GM19099 (cell line): ENCODE measurements around the gene SYNPO2.

Source experiments
- POLR2A ChIP-seq: IDR thresholded peaks from 3 replicates; pipeline ENCODE4 v1.6.1; 2011; ENCODE audit warnings: low read depth; ENCODE audit not compliant: insufficient read length; ENCODE audit errors: extremely low read depth

Gene SYNPO2

DNA sequence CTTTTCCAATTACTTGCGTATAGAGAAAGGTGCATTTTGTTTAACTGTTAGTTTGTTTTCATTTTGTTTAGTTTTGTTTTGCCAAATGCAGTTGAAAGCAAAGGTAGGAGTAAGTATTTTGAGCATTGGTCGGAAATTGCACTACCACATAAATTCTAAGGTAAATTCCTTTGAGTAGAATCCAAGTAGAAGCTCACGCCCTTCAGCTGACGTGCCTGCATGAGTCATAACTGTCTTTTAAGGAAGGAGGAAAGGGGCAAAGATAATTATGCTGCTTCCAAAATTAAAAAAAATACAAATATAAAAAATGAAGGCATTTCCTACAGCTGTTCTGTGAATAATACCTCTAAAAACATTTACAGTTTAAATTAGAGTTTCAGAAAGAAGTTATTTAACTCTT lies 136.8 kb downstream of the SYNPO2 start:
- TF ChIP-seq POLR2A: no peak

- TF ChIP-seq POLR2A: no peak
Observed at GRCh38 chr4:119025916-119026661, 137.4 kb downstream of the SYNPO2 start.

GRCh38 chr4:119026662-119027444 lies 138.2 kb downstream of the SYNPO2 start:
- TF ChIP-seq POLR2A: no peak

- no peak for TF ChIP-seq POLR2A
Observed at GRCh38 chr4:119027811-119028210, 139.2 kb downstream of the SYNPO2 start.

- TF ChIP-seq POLR2A: no peak
Observed at GRCh38 chr4:119028296-119028695, 139.6 kb downstream of the SYNPO2 start.

GRCh38 chr4:119029847-119030535 lies 141.3 kb downstream of the SYNPO2 start:
- TF ChIP-seq POLR2A: no peak

GRCh38 chr4:119030536-119030890 lies 141.9 kb downstream of the SYNPO2 start:
- no peak for TF ChIP-seq POLR2A

GRCh38 chr4:119031218-119031617 lies 142.6 kb downstream of the SYNPO2 start:
- TF ChIP-seq POLR2A: no peak

- no peak for TF ChIP-seq POLR2A
Observed at GRCh38 chr4:119032921-119033685, 144.4 kb downstream of the SYNPO2 start.

GRCh38 chr4:119034276-119035008 lies 145.8 kb downstream of the SYNPO2 start:
- no peak for TF ChIP-seq POLR2A

DNA sequence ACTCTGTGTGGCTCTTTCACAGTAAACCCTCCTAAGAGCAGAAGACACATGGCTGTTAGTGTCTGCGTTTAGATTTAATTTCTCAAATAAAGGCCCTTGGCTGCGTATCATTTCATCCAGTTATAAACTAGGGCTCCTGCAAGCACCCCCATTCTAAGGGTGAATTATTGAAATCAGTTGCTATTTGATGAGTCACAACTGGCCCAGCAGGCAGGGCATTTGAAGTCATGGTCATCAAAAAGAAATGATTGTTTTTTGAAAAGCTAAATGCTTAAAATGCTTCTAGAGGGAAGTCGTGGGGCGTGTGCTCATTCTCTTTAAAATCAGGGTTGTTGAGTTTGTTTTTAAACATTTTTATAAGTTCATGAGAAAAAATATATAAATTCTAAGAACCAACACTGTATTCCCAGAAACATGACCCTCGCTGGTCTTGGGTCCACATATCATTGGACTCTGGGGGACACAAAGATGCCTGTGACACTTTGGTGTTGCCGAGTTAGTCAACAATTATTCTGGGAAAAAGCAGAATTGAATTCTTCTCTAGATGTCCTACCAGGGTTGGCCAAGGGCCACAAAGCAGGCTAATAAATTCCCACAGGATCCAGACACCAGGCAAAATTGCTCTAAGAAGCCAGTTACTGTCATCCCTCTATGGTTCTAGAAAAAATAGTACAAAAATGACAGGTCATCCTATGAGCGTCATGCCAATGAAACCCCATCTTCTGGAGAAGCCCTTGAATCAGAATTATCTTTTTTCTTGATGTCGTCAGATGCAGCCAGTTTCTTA lies 147.5 kb downstream of the SYNPO2 start:
- TF ChIP-seq POLR2A: no peak

DNA sequence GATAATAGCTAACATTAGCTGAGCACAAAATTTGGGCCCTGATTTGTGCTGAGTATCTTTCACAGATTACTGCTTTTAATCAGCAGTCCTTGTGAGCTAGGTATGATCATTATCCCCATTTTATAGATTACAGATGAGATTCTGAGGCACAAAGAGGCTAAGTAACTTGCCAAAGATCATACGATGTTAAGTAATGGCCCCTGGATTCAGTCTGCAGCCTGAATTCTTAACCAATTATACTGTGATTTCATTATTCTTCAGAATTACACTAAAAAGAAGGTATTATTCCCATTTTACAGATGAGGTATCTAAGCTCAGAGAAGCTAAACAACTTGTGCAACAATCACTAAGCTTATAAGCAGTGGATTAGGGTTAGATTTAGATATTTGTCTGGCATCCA lies 149.1 kb downstream of the SYNPO2 start:
- no peak for TF ChIP-seq POLR2A

DNA sequence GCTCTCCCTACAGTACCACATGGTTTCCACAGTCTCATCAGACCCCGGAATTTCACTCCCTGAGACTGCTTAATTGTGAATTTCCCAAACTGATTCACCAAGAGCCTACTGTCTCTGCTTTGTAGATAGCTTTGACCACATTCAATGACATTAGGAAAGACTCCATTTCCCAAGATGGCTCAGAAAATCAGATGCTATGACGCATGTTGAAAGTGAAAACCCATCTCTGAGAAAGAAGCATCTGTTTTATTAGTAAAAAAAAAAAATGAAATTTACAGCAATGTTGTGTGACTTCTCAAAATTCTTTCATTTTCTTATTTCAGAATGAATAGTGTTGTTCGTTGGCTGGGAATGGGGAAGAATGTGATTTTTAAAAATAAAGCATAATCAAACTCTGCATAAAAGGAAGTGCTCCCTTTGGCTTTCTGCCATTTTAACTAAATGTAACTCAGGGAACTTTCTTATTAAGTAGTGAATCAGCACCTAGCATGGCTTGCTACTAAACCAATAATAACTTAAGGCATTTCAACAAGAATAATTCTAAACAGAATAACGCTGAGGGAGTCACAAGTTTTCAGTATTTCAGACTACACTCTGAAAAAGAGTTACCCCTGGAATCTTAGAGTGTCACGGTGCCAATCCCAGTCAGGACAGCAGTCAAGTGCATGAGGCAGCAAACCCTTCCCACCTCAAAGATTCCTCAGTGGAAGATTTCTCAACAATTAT lies 149.6 kb downstream of the SYNPO2 start:
- no peak for TF ChIP-seq POLR2A
